ENCODE results near the gene EXOC4.
"Not testable (repeated sequence)": the region's sequence is repeated elsewhere in the genome, so short reads cannot be mapped to it uniquely, and the experiment has no call there.

Gene EXOC4

GRCh38 chr7:133883591-133883990 lies 630.7 kb downstream of the EXOC4 start:
- H3K27ac ChIP-seq = no peak overlapping the region
- TF ChIP-seq CTCF (conservative IDR thresholded peaks at IDR 0.05) = no peak
- no peak for TF ChIP-seq ZFX (IDR thresholded peaks at IDR 0.05)

- no peak for TF ChIP-seq ZFX (IDR thresholded peaks at IDR 0.05)
- TF ChIP-seq CTCF (conservative IDR thresholded peaks at IDR 0.05) = no peak
- H3K27ac ChIP-seq = no peak overlapping the region
Observed at GRCh38 chr7:133885213-133885612, 632.3 kb downstream of the EXOC4 start.

- H3K27ac ChIP-seq = no peak overlapping the region
- TF ChIP-seq CTCF (conservative IDR thresholded peaks at IDR 0.05) (no peak), ZFX (IDR thresholded peaks at IDR 0.05) (no peak)
Observed at GRCh38 chr7:133886086-133886485, 633.2 kb downstream of the EXOC4 start.

GRCh38 chr7:133886797-133887196 lies 633.9 kb downstream of the EXOC4 start:
- H3K27ac ChIP-seq = no peak overlapping the region
- TF ChIP-seq ZFX (IDR thresholded peaks at IDR 0.05) = no peak
- no peak for TF ChIP-seq CTCF (conservative IDR thresholded peaks at IDR 0.05)

DNA sequence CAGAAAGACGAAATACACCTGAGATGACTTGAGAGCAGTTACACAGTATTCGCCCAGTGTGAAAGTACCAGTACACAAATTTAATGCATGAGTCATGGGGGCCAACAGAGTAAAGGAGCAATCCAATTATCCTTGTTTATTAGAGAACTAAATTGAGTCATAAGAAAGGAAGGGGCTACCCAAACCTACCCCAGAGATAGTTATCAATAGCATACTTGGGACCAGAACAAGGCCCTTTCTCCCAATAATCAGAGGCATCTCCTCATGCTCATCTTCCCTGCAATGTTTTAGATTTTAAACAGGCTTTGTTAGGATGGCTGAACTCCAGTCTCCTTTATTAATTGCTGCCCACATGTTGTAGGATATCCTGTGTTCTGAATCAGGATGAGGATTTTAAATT lies 634.6 kb downstream of the EXOC4 start:
- H3K27ac ChIP-seq = no peak overlapping the region
- TF ChIP-seq CTCF (conservative IDR thresholded peaks at IDR 0.05) (no peak), ZFX (IDR thresholded peaks at IDR 0.05) (no peak)

GRCh38 chr7:133888061-133888930 lies 635.4 kb downstream of the EXOC4 start:
- TF ChIP-seq CTCF (conservative IDR thresholded peaks at IDR 0.05) (no peak), ZFX (IDR thresholded peaks at IDR 0.05) (no peak)
- no peak overlapping the region for H3K27ac ChIP-seq

DNA sequence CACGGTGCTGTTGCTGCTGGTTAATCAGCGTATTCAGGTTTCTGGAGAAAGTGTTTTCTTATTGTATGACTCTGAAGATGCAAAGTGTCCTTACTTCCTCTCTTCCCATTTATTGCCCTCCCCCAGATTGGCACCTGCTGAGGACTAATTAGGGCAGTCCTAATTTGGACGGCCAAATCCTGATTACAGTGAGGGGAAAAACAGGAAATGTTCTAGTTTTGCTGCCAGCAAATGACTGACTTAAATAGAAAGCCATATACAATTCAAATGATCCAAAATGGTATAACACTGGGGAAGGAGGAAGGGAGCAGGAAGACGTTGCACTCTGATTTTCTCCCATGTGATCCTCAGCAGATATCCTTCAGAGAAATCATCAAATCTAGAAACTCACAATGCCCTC lies 651.9 kb downstream of the EXOC4 start:
- H3K27ac ChIP-seq = no peak overlapping the region
- TF ChIP-seq CTCF (conservative IDR thresholded peaks at IDR 0.05) (no peak), ZFX (IDR thresholded peaks at IDR 0.05) (no peak)

DNA sequence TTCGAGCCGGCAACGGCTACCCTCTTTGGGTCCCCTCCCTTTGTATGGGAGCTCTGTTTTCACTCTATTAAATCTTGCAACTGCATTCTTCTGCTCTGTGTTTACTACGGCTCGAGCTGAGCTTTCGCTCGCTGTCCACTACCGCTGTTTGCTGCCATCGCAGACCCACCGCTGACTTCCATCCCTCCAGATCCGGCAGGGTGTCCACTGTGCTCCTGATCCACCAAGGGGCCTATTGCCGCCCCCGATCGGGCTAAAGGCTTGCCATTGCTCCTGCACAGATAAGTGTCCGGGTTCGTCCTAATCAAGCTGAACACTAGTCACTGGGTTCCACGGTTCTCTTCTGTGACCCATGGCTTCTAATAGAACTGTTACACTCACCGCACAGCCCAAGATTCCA lies 653.7 kb downstream of the EXOC4 start:
- H3K27ac ChIP-seq = not testable (repeated sequence)
